HEK293 (cell line): ENCODE data around the gene STRADA.

Experiments used
- CTCF ChIP-seq: fragments of 450-650 bp; formaldehyde crosslinking; IDR thresholded peaks from 2 replicates; pipeline ENCODE4 v1.5.1; 2016; ENCODE audit warnings: missing biosample characterization, missing genetic modification characterization
- SALL2 ChIP-seq: fragments of 450-650 bp; formaldehyde crosslinking; IDR thresholded peaks from 2 replicates; pipeline ENCODE4 v1.5.0; 2017; ENCODE audit warnings: missing biosample characterization, mild to moderate bottlenecking, missing genetic modification characterization, borderline replicate concordance
- ZNF121 ChIP-seq: fragments of 450-650 bp; formaldehyde crosslinking; IDR thresholded peaks from 2 replicates; pipeline ENCODE4 v1.5.1; 2016; ENCODE audit warnings: missing biosample characterization, missing genetic modification characterization
- ZNF341 ChIP-seq: fragments of 450-650 bp; formaldehyde crosslinking; IDR thresholded peaks from 2 replicates; pipeline ENCODE4; 2016; ENCODE audit warnings: low read depth, missing biosample characterization, missing genetic modification characterization
- TF ChIP-seq, protein P1 (sequence below): fragments of 450-650 bp; formaldehyde crosslinking; conservative IDR thresholded peaks from 2 replicates; pipeline ENCODE4 v1.5.1; 2016; ENCODE audit warnings: low read depth, missing biosample characterization, missing genetic modification characterization

- TF ChIP-seq, protein P1, sequence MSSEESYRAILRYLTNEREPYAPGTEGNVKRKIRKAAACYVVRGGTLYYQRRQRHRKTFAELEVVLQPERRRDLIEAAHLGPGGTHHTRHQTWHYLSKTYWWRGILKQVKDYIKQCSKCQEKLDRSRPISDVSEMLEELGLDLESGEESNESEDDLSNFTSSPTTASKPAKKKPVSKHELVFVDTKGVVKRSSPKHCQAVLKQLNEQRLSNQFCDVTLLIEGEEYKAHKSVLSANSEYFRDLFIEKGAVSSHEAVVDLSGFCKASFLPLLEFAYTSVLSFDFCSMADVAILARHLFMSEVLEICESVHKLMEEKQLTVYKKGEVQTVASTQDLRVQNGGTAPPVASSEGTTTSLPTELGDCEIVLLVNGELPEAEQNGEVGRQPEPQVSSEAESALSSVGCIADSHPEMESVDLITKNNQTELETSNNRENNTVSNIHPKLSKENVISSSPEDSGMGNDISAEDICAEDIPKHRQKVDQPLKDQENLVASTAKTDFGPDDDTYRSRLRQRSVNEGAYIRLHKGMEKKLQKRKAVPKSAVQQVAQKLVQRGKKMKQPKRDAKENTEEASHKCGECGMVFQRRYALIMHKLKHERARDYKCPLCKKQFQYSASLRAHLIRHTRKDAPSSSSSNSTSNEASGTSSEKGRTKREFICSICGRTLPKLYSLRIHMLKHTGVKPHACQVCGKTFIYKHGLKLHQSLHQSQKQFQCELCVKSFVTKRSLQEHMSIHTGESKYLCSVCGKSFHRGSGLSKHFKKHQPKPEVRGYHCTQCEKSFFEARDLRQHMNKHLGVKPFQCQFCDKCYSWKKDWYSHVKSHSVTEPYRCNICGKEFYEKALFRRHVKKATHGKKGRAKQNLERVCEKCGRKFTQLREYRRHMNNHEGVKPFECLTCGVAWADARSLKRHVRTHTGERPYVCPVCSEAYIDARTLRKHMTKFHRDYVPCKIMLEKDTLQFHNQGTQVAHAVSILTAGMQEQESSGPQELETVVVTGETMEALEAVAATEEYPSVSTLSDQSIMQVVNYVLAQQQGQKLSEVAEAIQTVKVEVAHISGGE (tag by site-specific recombination), result no peak
- no peak for TF ChIP-seq ZNF121 (tag by site-specific recombination)
- no peak for TF ChIP-seq ZNF341
- no peak for TF ChIP-seq CTCF (tag by site-specific recombination)
- no peak for TF ChIP-seq SALL2 (tag by site-specific recombination)
These were observed 37.4 kb downstream of the STRADA start for GRCh38 chr17:63704259-63704576.
